Measurements from ENCODE around the gene KLRF2. TPM values are rescaled to one million over a fixed set of nuclear protein-coding genes. Genes with fewer than 3 reads are reported as not detected.

Gene KLRF2
- not detected for total RNA-seq

GRCh38 chr12:9881246-9881645, at the start of gene KLRF2:
Gene KLRF2, plus strand, starts transcription at chr12:9881489. Its CDS starts 107 bp downstream, at chr12:9881596.
- DNase-seq = no peak
- H3K27ac ChIP-seq = no peak within 1 kb of the TSS
- H3K27me3 ChIP-seq = no peaks in the 10 kb centered on the region
- WGBS, 2 donors = 95 to 97% methylated on average over 3 of the region's 3 CpGs
- intact Hi-C loops (cut with DNase I) = no loop called here
- no peak within 1 kb of the TSS for H3K4me3 ChIP-seq (replicated peaks in 1 of 3)
- no peaks in the 10 kb centered on the region for H3K9me3 ChIP-seq
- no peaks in the 10 kb centered on the region for H3K4me1 ChIP-seq
- no peaks in the 10 kb centered on the region for H3K36me3 ChIP-seq
- no peak for TF ChIP-seq POLR2A (IDR thresholded peaks at IDR 0.05)
- TF ChIP-seq CTCF (IDR thresholded peaks at IDR 0.05) = no peak

GRCh38 chr12:9831720-9832119, 49.6 kb upstream of the KLRF2 start:
- no peaks in the 10 kb centered on the region for H3K36me3 ChIP-seq
- 65% methylated on average over 3 of the region's 3 CpGs for WGBS, 2 donors
- no peak for DNase-seq
- TF ChIP-seq POLR2A (IDR thresholded peaks at IDR 0.05) (no peak), CTCF (IDR thresholded peaks at IDR 0.05) (no peak)
- no peaks in the 10 kb centered on the region for H3K27me3 ChIP-seq
- H3K27ac ChIP-seq = no peak overlapping the region
- intact Hi-C loops (cut with DNase I) = no loop called here
- H3K4me1 ChIP-seq = no peaks in the 10 kb centered on the region
- no peak overlapping the region for H3K4me3 ChIP-seq (replicated peaks in 1 of 3)
- H3K9me3 ChIP-seq = no peaks in the 10 kb centered on the region

- TF ChIP-seq POLR2A (IDR thresholded peaks at IDR 0.05) (no peak), CTCF (IDR thresholded peaks at IDR 0.05) (no peak)
Measured at GRCh38 chr12:9843407-9843806, 37.9 kb upstream of the KLRF2 start.

GRCh38 chr12:9848899-9849298, 32.4 kb upstream of the KLRF2 start:
- H3K27ac ChIP-seq = no peak overlapping the region
- whole genome bisulfite sequencing, 2 donors = 72 to 83% methylated on average over 3 of the region's 5 CpGs
- no peaks in the 10 kb centered on the region for H3K27me3 ChIP-seq
- H3K4me3 ChIP-seq (replicated peaks in 1 of 3) = no peak overlapping the region
- H3K36me3 ChIP-seq = no peaks in the 10 kb centered on the region
- H3K9me3 ChIP-seq = no peaks in the 10 kb centered on the region
- TF ChIP-seq POLR2A (IDR thresholded peaks at IDR 0.05) = no peak
- no peak for TF ChIP-seq CTCF (IDR thresholded peaks at IDR 0.05)
- intact Hi-C loops (cut with DNase I) = no loop called here
- no peaks in the 10 kb centered on the region for H3K4me1 ChIP-seq
- DNase-seq = no peak

More at GRCh38 chr12:9843407-9843806, 37.9 kb upstream of the KLRF2 start:
- WGBS, 2 donors = 81 to 82% methylated on average over 3 of the region's 3 CpGs
- Histone ChIP-seq H3K27me3 (no peaks in the 10 kb centered on the region), H3K36me3 (no peaks in the 10 kb centered on the region), H3K27ac (no peak overlapping the region), H3K9me3 (no peaks in the 10 kb centered on the region), H3K4me1 (no peaks in the 10 kb centered on the region), H3K4me3 (replicated peaks in 1 of 3) (no peak overlapping the region)
- intact Hi-C loops (cut with DNase I) = no loop called here
- DNase-seq = no peak

GRCh38 chr12:9851050-9851449, 30.2 kb upstream of the KLRF2 start:
- no peak for TF ChIP-seq CTCF (IDR thresholded peaks at IDR 0.05)
- no peak for TF ChIP-seq POLR2A (IDR thresholded peaks at IDR 0.05)
- Histone ChIP-seq H3K27me3 (no peaks in the 10 kb centered on the region), H3K36me3 (no peaks in the 10 kb centered on the region), H3K9me3 (no peaks in the 10 kb centered on the region), H3K4me1 (no peaks in the 10 kb centered on the region), H3K27ac (no peak overlapping the region), H3K4me3 (replicated peaks in 1 of 3) (no peak overlapping the region)
- no peak for DNase-seq
- intact Hi-C loops (cut with DNase I) = no loop called here
- WGBS, 2 donors = 85 to 95% methylated on average over 5 of the region's 5 CpGs

All from thyroid gland (tissue), 4 donors.